ENCODE results near the gene INPP4A.

INPP4A gene

GRCh38 chr2:98438190-98439133 lies 6.2 kb upstream of the INPP4A start:
- no peak for DNase-seq

- DNase-seq = no peak
Measured at GRCh38 chr2:98441706-98442450, 2.8 kb upstream of the INPP4A start.

- DNase-seq = no peak
Measured at GRCh38 chr2:98442488-98442887, 2.2 kb upstream of the INPP4A start.

GRCh38 chr2:98445177-98445682 lies 572 bp downstream of the INPP4A start:
- no peak for DNase-seq

- DNase-seq = no peak
Measured at GRCh38 chr2:98445683-98446581, 1.3 kb downstream of the INPP4A start.

GRCh38 chr2:98446850-98447249 lies 2.2 kb downstream of the INPP4A start:
- no peak for DNase-seq

GRCh38 chr2:98448441-98449145 lies 3.9 kb downstream of the INPP4A start:
- no peak for DNase-seq

GRCh38 chr2:98452396-98453027 lies 7.9 kb downstream of the INPP4A start:
- no peak for DNase-seq

GRCh38 chr2:98453083-98453482 lies 8.4 kb downstream of the INPP4A start:
- no peak for DNase-seq

GRCh38 chr2:98453531-98453930 lies 8.9 kb downstream of the INPP4A start:
- DNase-seq = no peak

GRCh38 chr2:98454073-98454472 lies 9.4 kb downstream of the INPP4A start:
- DNase-seq = no peak

GRCh38 chr2:98454500-98455235 lies 10.0 kb downstream of the INPP4A start:
- DNase-seq = no peak

GRCh38 chr2:98455494-98455976 lies 10.9 kb downstream of the INPP4A start:
- DNase-seq = no peak

GRCh38 chr2:98457045-98457696 lies 12.5 kb downstream of the INPP4A start:
- no peak for DNase-seq

GRCh38 chr2:98458207-98458606 lies 13.5 kb downstream of the INPP4A start:
- no peak for DNase-seq

GRCh38 chr2:98458667-98459380 lies 14.2 kb downstream of the INPP4A start:
- no peak for DNase-seq

- no peak for DNase-seq
Measured at GRCh38 chr2:98459496-98460175, 15.0 kb downstream of the INPP4A start.

- DNase-seq = no peak
Measured at GRCh38 chr2:98460573-98461497, 16.2 kb downstream of the INPP4A start.
